Medulla oblongata (tissue), 1 donor: ENCODE measurements around the gene TOMM40.
"Not testable (repeated sequence)": the region's sequence is repeated elsewhere in the genome, so short reads cannot be mapped to it uniquely, and the experiment has no call there.

Experiments
- DNase-seq: peaks from one replicate; pipeline ENCODE4 v3.0.0-alpha.2; 2015; ENCODE audit errors: extremely low spot score

Gene TOMM40

GRCh38 chr19:44871809-44872208, 19.2 kb upstream of the TOMM40 start:
- no peak for DNase-seq

- no peak for DNase-seq
Measured at GRCh38 chr19:44872661-44873060, 18.4 kb upstream of the TOMM40 start.

- DNase-seq, result no peak
Measured at GRCh38 chr19:44874317-44874716, 16.7 kb upstream of the TOMM40 start.

GRCh38 chr19:44875666-44876451, 15.2 kb upstream of the TOMM40 start:
- DNase-seq, result no peak

- no peak for DNase-seq
Measured at GRCh38 chr19:44876930-44877535, 14.0 kb upstream of the TOMM40 start.

GRCh38 chr19:44878120-44878865, 12.8 kb upstream of the TOMM40 start:
- DNase-seq, result no peak

GRCh38 chr19:44879309-44880065, 11.6 kb upstream of the TOMM40 start:
- DNase-seq, result no peak

- DNase-seq, result no peak
Measured at GRCh38 chr19:44882063-44882462, 9.0 kb upstream of the TOMM40 start.

- DNase-seq, result not testable (repeated sequence)
Measured at GRCh38 chr19:44882619-44883397, 8.2 kb upstream of the TOMM40 start.

- no peak for DNase-seq
Measured at GRCh38 chr19:44883922-44884321, 7.1 kb upstream of the TOMM40 start.

- DNase-seq, result no peak
Measured at GRCh38 chr19:44884566-44884965, 6.5 kb upstream of the TOMM40 start.

- no peak for DNase-seq
Measured at GRCh38 chr19:44886141-44886540, 4.9 kb upstream of the TOMM40 start.

GRCh38 chr19:44887648-44888047, 3.4 kb upstream of the TOMM40 start:
- no peak for DNase-seq

- DNase-seq, result not testable (repeated sequence)
Measured at GRCh38 chr19:44888335-44888734, 2.7 kb upstream of the TOMM40 start.

GRCh38 chr19:44889830-44890365, 1.2 kb upstream of the TOMM40 start:
- DNase-seq, result no peak

GRCh38 chr19:44890366-44891015, 563 bp upstream of the TOMM40 start:
- peak; percentile 100 for DNase-seq

GRCh38 chr19:44892932-44893331, 1.9 kb downstream of the TOMM40 start:
- no peak for DNase-seq

- no peak for DNase-seq
Measured at GRCh38 chr19:44893332-44894051, 2.4 kb downstream of the TOMM40 start.

- DNase-seq, result no peak
Measured at GRCh38 chr19:44894052-44894400, 3.0 kb downstream of the TOMM40 start.

- no peak for DNase-seq
Measured at GRCh38 chr19:44894946-44895345, 3.9 kb downstream of the TOMM40 start.
